ENCODE data around the gene SHANK1.

- TF ChIP-seq, protein P1, sequence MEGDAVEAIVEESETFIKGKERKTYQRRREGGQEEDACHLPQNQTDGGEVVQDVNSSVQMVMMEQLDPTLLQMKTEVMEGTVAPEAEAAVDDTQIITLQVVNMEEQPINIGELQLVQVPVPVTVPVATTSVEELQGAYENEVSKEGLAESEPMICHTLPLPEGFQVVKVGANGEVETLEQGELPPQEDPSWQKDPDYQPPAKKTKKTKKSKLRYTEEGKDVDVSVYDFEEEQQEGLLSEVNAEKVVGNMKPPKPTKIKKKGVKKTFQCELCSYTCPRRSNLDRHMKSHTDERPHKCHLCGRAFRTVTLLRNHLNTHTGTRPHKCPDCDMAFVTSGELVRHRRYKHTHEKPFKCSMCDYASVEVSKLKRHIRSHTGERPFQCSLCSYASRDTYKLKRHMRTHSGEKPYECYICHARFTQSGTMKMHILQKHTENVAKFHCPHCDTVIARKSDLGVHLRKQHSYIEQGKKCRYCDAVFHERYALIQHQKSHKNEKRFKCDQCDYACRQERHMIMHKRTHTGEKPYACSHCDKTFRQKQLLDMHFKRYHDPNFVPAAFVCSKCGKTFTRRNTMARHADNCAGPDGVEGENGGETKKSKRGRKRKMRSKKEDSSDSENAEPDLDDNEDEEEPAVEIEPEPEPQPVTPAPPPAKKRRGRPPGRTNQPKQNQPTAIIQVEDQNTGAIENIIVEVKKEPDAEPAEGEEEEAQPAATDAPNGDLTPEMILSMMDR (IDR thresholded peaks at IDR 0.05), result no peak
- TF ChIP-seq POLR2A (IDR thresholded peaks at IDR 0.05) (no peak), EP300 (IDR thresholded peaks at IDR 0.05) (no peak)
Observed at GRCh38 chr19:50739914-50740426, 20.4 kb upstream of the SHANK1 start.
